OCI-LY3 (cell line): ENCODE data around the gene DUSP6.

Source experiments
- CTCF ChIP-seq: fragments of 200-600, 300-600 bp; sonication (generic); IDR thresholded peaks from 2 replicates; pipeline ENCODE4 v1.5.1; 2014; ENCODE audit warnings: antibody characterized with exemption, low read length, low read depth
- EZH2phosphoT487 ChIP-seq: fragments of 200-600 bp; shearing (Covaris generic); IDR thresholded peaks from 2 replicates; pipeline ENCODE4 v1.6.1; 2018; ENCODE audit warnings: antibody characterized with exemption, mixed run types, low read depth

GRCh38 chr12:89366676-89367364, 14.5 kb upstream of the DUSP6 start:
- TF ChIP-seq CTCF (no peak), EZH2phosphoT487 (no peak)
